Upper lobe of left lung (tissue), 4 donors: ENCODE results near the gene TECTB.

ENCODE experiments used
- EP300 ChIP-seq, 4 donors: sonication (generic); formaldehyde crosslinking; IDR thresholded peaks; one replicate each; pipeline ENCODE4 v1.5.1; 2017; ENCODE audit warnings: antibody characterized with exemption in 4 of 4, control low read depth in 2 of 4
- POLR2A ChIP-seq, 4 donors: fragments of 450-650 bp; IDR thresholded peaks; one replicate each; pipeline ENCODE4 v1.5.1; 2016 to 2017; ENCODE audit warnings: antibody characterized with exemption in 4 of 4, mild to moderate bottlenecking in 2 of 4
- POLR2AphosphoS5 ChIP-seq, 2 donors: sonication (generic); formaldehyde crosslinking; IDR thresholded peaks; one replicate each; pipeline ENCODE4 v1.5.1; 2017; ENCODE audit warnings: antibody characterized with exemption in 2 of 2
- TF ChIP-seq, protein P1 (sequence below), 6 experiments: fragments of 450-650 bp in 4 of 6; fragments of 200-600 bp in 2 of 6; sonication (generic) in 2 of 6; IDR thresholded peaks; one replicate each; pipeline ENCODE4 v1.5.1; 2016 to 2019; ENCODE audit warnings: antibody characterized with exemption in 6 of 6

DNA sequence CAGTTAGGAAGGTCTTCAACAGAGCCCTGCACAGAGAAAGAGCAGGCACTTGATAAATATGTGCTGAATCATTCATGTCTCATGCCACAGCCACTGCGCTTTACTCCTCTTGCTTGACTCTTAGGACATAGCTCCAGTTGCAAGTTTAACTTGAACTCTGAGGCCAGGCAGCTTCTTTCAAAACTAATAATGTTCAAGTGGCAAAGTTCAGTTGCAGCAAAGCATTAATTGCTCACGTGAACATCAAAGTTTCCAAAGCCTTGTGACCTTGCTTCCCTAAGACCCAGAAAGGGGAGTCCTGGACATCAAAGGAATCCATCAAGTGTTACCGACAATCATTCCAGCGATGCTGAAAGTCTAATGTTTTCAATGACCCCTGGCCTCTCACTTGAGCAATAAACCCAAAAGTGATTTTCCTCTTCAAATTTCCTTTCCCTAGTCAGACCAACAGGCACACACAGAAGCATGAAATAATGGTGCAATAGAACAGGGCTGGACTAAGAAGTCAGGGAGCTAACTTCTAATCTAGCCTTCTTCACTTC, 21.8 kb upstream of the TECTB start:
- TF ChIP-seq, protein P1, sequence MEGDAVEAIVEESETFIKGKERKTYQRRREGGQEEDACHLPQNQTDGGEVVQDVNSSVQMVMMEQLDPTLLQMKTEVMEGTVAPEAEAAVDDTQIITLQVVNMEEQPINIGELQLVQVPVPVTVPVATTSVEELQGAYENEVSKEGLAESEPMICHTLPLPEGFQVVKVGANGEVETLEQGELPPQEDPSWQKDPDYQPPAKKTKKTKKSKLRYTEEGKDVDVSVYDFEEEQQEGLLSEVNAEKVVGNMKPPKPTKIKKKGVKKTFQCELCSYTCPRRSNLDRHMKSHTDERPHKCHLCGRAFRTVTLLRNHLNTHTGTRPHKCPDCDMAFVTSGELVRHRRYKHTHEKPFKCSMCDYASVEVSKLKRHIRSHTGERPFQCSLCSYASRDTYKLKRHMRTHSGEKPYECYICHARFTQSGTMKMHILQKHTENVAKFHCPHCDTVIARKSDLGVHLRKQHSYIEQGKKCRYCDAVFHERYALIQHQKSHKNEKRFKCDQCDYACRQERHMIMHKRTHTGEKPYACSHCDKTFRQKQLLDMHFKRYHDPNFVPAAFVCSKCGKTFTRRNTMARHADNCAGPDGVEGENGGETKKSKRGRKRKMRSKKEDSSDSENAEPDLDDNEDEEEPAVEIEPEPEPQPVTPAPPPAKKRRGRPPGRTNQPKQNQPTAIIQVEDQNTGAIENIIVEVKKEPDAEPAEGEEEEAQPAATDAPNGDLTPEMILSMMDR (IDR thresholded peaks at IDR 0.05), result no peak
- TF ChIP-seq POLR2A (IDR thresholded peaks at IDR 0.05) (no peak), POLR2AphosphoS5 (IDR thresholded peaks at IDR 0.05) (peak in 1 of 2 donors; percentile 20), EP300 (IDR thresholded peaks at IDR 0.05) (peak in 1 of 4 donors; percentile 69)
